ENCODE results near the gene ADCY2.

Gene ADCY2

GRCh38 chr5:7437836-7438235 is 41.9 kb downstream of the ADCY2 start:
- no peak for DNase-seq (ENCODE audit: low read depth in 2 of 2)

- no peak for DNase-seq (ENCODE audit: low read depth in 2 of 2)
Measured at GRCh38 chr5:7445068-7445467, 49.1 kb downstream of the ADCY2 start.

- no peak for DNase-seq (ENCODE audit: low read depth in 2 of 2)
Measured at GRCh38 chr5:7445831-7446230, 49.9 kb downstream of the ADCY2 start.

- no peak for DNase-seq (ENCODE audit: low read depth in 2 of 2)
Measured at GRCh38 chr5:7446913-7447312, 51.0 kb downstream of the ADCY2 start.

GRCh38 chr5:7453947-7454346 is 58.0 kb downstream of the ADCY2 start:
- no peak for DNase-seq (ENCODE audit: low read depth in 2 of 2)

GRCh38 chr5:7456206-7456605 is 60.3 kb downstream of the ADCY2 start:
- no peak for DNase-seq (ENCODE audit: low read depth in 2 of 2)

GRCh38 chr5:7461371-7461770 is 65.4 kb downstream of the ADCY2 start:
- no peak for DNase-seq (ENCODE audit: low read depth in 2 of 2)

- no peak for DNase-seq (ENCODE audit: low read depth in 2 of 2)
Measured at GRCh38 chr5:7462758-7463157, 66.8 kb downstream of the ADCY2 start.

- DNase-seq (ENCODE audit: low read depth in 2 of 2) = no peak
Measured at GRCh38 chr5:7464182-7464581, 68.2 kb downstream of the ADCY2 start.

- no peak for DNase-seq (ENCODE audit: low read depth in 2 of 2)
Measured at GRCh38 chr5:7467179-7467578, 71.2 kb downstream of the ADCY2 start.

- no peak for DNase-seq (ENCODE audit: low read depth in 2 of 2)
Measured at GRCh38 chr5:7468742-7469141, 72.8 kb downstream of the ADCY2 start.

GRCh38 chr5:7471710-7472109 is 75.8 kb downstream of the ADCY2 start:
- no peak for DNase-seq (ENCODE audit: low read depth in 2 of 2)

GRCh38 chr5:7473115-7473514 is 77.2 kb downstream of the ADCY2 start:
- no peak for DNase-seq (ENCODE audit: low read depth in 2 of 2)

- DNase-seq (ENCODE audit: low read depth in 2 of 2) = no peak
Measured at GRCh38 chr5:7473668-7474215, 77.8 kb downstream of the ADCY2 start.

GRCh38 chr5:7474821-7475403 is 79.0 kb downstream of the ADCY2 start:
- no peak for DNase-seq (ENCODE audit: low read depth in 2 of 2)

- no peak for DNase-seq (ENCODE audit: low read depth in 2 of 2)
Measured at GRCh38 chr5:7478459-7478858, 82.5 kb downstream of the ADCY2 start.

- DNase-seq (ENCODE audit: low read depth in 2 of 2) = no peak
Measured at GRCh38 chr5:7488734-7489133, 92.8 kb downstream of the ADCY2 start.

- DNase-seq (ENCODE audit: low read depth in 2 of 2) = no peak
Measured at GRCh38 chr5:7492371-7492770, 96.4 kb downstream of the ADCY2 start.

- no peak for DNase-seq (ENCODE audit: low read depth in 2 of 2)
Measured at GRCh38 chr5:7493081-7493480, 97.1 kb downstream of the ADCY2 start.

- DNase-seq (ENCODE audit: low read depth in 2 of 2) = no peak
Measured at GRCh38 chr5:7493622-7494021, 97.7 kb downstream of the ADCY2 start.

- DNase-seq (ENCODE audit: low read depth in 2 of 2) = no peak
Measured at GRCh38 chr5:7494481-7495130, 98.7 kb downstream of the ADCY2 start.

- no peak for DNase-seq (ENCODE audit: low read depth in 2 of 2)
Measured at GRCh38 chr5:7495131-7495517, 99.2 kb downstream of the ADCY2 start.

- no peak for DNase-seq (ENCODE audit: low read depth in 2 of 2)
Measured at GRCh38 chr5:7500256-7500655, 104.3 kb downstream of the ADCY2 start.

GRCh38 chr5:7501061-7501460 is 105.1 kb downstream of the ADCY2 start:
- no peak for DNase-seq (ENCODE audit: low read depth in 2 of 2)
